Activated CD8-positive, alpha-beta memory T cell treated with anti-CD3 and anti-CD28 coated beads for 36 hours (primary cell): Measurements from ENCODE around the gene WDR5B. TPM values are rescaled to one million over a fixed set of nuclear protein-coding genes. Genes with fewer than 3 reads are reported as not detected.
"Not testable (repeated sequence)": the region's sequence is repeated elsewhere in the genome, so short reads cannot be mapped to it uniquely, and the experiment has no call there.

Experiments used
- CTCF ChIA-PET: fragments of 350-600 bp; sonication (Branson Sonifier 250); formaldehyde crosslinking; loops from one replicate; lab custom pipeline; 2021; ENCODE audit warnings: antibody characterized with exemption; lab: Charles Lee
- POLR2A ChIA-PET: fragments of 350-600 bp; sonication (Branson Sonifier 250); formaldehyde crosslinking; loops from one replicate; lab custom pipeline; 2021; ENCODE audit warnings: antibody characterized with exemption; lab: Charles Lee
- total RNA-seq, 2 experiments: library from RNA; stranded (reverse); gene quantifications; one replicate each; pipeline ENCODE4 v1.2.3, GENCODE V29; 2021

WDR5B gene
- total RNA-seq: 1 to 10 TPM; 3.4 to 3.5 TPM

GRCh38 chr3:122415762-122416654 is at the start of gene WDR5B:
TSS of gene WDR5B (minus strand) at chr3:122416062. CDS start at chr3:122415528, 534 bp downstream.
- CTCF ChIA-PET: interaction anchor here (0.5 to 1.7 kb wide), 4 partner anchors 9 to 575 kb away, joined by 3 to 7 read pairs (median 6); partner anchors contain the start of gene FAM162A

GRCh38 chr3:122464659-122465058 is 48.8 kb upstream of the WDR5B start:
- POLR2A ChIA-PET: interaction anchor here (0.8 kb wide), 1 partner anchor 80 kb away, joined by 3 read pairs; no protein-coding TSS in a partner anchor

More at GRCh38 chr3:122415762-122416654, at the start of gene WDR5B:
- POLR2A ChIA-PET: interaction anchor here (0.5 to 2.5 kb wide), 7 partner anchors 23 to 265 kb away, joined by 3 to 15 read pairs (median 4); partner anchors contain the start of genes FAM162A, KPNA1 and PARP14

GRCh38 chr3:122462406-122462805 is 46.5 kb upstream of the WDR5B start:
- CTCF ChIA-PET: no interaction called here
- POLR2A ChIA-PET: no interaction called here

More at GRCh38 chr3:122464659-122465058, 48.8 kb upstream of the WDR5B start:
- CTCF ChIA-PET: no interaction called here

DNA sequence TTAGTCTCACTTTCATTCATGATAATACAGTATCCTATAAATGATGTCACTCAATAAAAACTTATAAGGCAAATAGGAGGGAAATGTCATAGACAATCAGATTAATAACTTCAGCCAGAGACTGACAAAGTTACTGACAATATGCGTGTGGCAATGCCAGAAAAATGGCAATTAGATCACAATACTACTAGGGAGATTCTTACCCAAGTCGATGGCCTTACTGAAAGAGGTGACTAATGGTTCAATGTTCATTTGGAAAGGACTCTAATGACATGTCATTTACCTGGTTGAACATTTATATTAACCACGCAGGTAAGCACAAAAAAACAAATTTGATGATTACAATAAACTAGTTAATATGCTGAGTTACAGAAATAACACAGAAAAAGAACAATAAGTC is 45.9 kb upstream of the WDR5B start:
- CTCF ChIA-PET: no interaction called here
- POLR2A ChIA-PET: no interaction called here

DNA sequence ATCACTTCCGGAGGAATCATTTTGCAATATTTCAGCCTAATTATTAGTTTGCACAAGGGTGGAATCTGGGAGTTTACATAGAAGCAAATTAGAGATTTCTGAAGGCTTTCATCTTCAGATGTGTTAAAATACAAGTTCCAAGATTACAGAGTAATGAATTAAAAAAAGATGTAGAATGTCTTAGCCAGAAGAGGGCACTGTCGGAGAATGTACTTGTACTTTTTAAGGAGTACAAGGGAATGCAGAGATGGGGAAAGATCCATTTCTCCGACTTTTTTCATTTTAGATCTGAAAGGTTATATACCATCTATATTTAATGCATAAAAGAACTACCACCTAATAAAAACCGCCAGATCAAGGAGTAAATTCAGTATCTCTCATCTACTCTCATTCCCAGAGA is 43.1 kb upstream of the WDR5B start:
- POLR2A ChIA-PET: no interaction called here
- CTCF ChIA-PET: interaction anchor here (0.7 to 0.8 kb wide), 2 partner anchors 66 to 220 kb away, joined by 3 read pairs; no protein-coding TSS in a partner anchor

GRCh38 chr3:122457706-122458105 is 41.8 kb upstream of the WDR5B start:
- ChIA-PET CTCF (no interaction called here), POLR2A (no interaction called here)

DNA sequence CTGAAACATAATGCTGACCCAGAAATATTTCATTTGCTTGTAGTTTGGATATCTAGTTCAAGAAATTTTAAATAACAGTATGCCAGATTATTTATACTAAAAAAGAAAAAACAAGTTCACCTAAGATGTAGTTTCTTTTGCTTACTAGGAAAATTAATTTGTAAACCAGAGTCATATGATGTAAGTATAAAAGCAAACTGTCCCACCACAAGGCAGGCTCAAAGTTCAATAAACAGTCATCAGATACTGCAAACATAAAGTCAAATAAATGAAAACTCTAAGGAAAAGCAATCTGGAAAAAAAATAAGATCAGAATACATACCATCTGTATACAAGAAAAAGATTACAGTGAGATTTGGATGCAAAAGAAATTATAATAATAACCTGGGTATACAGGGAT is 40.2 kb upstream of the WDR5B start:
- CTCF ChIA-PET: no interaction called here
- POLR2A ChIA-PET: no interaction called here

DNA sequence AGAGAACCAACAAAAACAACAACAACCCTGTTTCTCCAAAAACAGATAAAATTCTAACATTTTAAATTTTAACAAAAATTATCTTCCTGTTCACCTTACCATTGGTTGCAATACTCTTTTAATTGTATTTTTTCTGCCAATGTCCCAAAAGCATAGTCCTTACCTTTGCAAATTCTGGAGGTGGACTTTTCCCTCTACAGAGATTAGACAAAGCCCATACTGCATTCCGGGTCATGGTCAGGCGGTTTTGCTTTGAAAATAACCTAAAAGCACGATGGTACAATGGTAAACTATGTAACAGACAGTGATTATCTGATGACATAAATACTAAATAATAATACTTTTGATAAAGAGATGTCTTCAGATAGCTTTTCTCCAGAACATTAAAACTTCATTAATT is 35.5 kb upstream of the WDR5B start:
- POLR2A ChIA-PET: no interaction called here

DNA sequence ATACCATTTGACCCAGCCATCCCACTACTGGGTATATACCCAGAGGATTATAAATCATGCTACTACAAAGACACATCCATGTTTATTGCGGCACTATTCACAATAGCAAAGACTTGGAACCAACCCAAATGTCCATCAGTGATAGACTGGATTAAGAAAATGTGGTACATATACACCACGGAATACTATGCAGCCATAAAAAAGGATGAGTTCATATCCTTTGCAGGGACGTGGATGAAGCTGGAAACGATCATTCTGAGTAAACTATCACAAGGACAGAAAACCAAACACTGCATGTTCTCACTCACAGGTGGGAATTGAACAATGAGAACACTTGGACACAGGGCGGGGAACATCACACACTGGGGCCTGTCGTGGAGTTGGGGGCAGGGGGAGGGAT is 32.4 kb upstream of the WDR5B start:
- POLR2A ChIA-PET, CTCF ChIA-PET: not testable (repeated sequence)

More for the DNA sequence above, 35.5 kb upstream of the WDR5B start:
- CTCF ChIA-PET: no interaction called here

GRCh38 chr3:122444491-122444887 is 28.6 kb upstream of the WDR5B start:
- POLR2A ChIA-PET, CTCF ChIA-PET: not testable (repeated sequence)

- CTCF ChIA-PET: interaction anchor here (1.1 kb wide), 1 partner anchor 897 kb away, joined by 3 read pairs; no protein-coding TSS in a partner anchor
- POLR2A ChIA-PET: not testable (repeated sequence)
These were observed 28.1 kb upstream of the WDR5B start for GRCh38 chr3:122443762-122444490.

DNA sequence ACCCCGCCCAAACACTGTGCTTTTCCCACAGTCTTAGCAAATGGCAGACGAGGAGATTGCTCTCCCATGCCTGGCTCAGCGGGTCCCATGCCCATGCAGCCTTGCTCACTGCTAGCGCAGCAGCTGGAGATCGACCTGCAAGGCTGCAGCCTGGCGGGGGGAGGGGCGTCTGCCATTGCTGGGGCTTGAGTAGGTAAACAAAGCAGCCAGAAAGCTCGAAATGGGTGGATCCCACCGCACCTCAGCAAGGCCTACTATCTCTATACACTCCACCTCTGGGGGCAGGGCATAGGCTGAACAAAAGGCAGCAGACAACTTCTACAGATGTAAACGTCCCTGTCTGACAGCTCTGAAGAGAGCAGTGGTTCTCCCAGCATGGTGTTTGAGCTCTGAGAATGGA is 27.2 kb upstream of the WDR5B start:
- ChIA-PET POLR2A (no interaction called here), CTCF (interaction anchor here (1.1 kb wide), 1 partner anchor 896 kb away, joined by 3 read pairs; no protein-coding TSS in a partner anchor)

- POLR2A ChIA-PET: no interaction called here
- CTCF ChIA-PET: no interaction called here
These were observed 20.1 kb upstream of the WDR5B start for GRCh38 chr3:122435950-122436349.

DNA sequence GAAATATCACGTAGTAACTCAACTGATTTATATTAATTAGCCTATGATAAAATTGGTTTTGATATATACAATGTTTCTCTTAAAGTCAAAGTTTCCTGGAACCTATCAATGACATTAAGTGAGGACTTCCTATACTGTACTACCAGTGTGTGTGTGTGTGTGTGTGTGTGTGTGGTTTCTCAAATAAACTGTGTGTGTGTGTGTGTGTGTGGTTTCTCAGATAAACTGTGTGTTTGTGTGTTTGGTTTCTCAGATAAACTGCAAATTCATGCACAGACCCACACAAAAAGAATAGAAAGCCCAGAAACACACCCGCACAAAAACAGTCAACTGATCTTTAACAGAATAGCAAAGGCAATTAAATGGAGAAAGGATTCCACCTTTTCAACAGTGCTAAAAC is 14.5 kb upstream of the WDR5B start:
- CTCF ChIA-PET: no interaction called here
- POLR2A ChIA-PET: no interaction called here

DNA sequence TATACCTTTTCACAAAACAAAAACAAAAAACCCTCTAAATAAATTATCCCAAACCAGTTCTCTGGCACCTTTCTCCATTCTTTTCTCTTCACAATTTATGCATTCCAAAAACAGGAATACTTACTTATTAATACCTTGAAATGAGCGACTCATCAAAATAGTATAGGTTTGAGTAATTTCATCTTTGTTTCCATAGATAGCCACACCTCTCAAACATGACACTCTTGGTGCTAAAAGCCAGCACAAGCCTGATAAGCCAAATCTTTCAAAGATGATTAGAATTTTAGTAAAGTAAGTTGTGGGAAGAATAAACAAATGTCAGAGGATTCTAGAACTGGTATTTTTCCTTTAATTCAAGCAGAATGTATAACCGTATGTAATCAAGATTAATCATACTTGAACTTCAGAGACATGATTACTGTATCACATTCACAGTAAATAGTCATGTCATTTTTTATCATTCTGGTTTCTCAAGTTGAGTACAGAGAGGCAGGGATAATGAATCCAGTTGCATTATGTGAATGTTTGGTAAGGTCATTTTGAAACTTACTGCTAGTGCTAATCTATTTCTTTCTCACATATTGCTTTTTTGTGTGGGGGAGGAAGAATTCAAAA is 12.1 kb upstream of the WDR5B start:
- ChIA-PET CTCF (no interaction called here), POLR2A (no interaction called here)

GRCh38 chr3:122421836-122422235 is 6.0 kb upstream of the WDR5B start:
- CTCF ChIA-PET: no interaction called here
- POLR2A ChIA-PET: interaction anchor here (0.7 kb wide), 1 partner anchor 11 kb away, joined by 7 read pairs; no protein-coding TSS in a partner anchor

DNA sequence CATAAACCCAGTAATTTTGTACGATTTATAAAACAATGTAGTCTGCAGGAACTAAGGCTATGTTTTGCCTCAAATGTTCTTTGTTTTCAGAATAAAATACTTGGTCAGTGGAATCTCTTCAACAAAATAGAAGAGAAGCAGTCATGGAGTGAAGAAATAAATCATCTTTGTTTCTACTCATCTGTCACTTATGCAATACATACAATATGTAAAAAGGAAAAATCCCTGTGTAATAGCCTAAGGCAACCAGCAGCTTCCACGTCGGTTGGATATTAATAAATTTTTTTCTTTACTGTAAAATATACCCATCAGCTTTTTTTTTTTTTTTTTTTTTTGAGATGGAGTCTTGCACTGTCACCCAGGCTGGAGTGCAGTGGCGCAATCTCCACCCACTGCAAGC is 5.2 kb upstream of the WDR5B start:
- ChIA-PET POLR2A (interaction anchor here (0.6 to 0.7 kb wide), 3 partner anchors 11 to 259 kb away, joined by 3 to 7 read pairs (median 7); partner anchors contain the start of genes KPNA1 and PARP14), CTCF (no interaction called here)

DNA sequence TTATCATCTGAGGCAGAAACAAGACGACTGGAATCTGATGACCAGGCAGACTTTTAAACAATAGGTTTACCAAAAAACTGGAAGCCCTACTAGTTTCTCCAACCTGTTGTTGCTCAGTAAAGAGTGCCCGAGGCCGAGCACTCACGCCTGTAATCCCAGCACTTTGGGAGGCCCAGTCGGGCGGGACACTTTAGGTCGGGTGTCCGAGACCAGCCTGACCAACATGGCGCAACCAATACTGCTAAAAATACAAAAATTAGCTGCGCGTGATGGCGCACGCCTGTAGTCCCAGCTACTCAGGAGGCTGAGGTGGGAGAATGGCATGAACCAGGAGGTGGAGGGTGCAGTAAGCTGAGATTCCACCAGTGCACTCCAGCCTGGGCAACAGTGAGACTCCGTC is 1.1 kb upstream of the WDR5B start:
- CTCF ChIA-PET: interaction anchor here (1.2 kb wide), 1 partner anchor 24 kb away, joined by 5 read pairs; no protein-coding TSS in a partner anchor
- POLR2A ChIA-PET: interaction anchor here (1.2 to 2.5 kb wide), 3 partner anchors 33 to 264 kb away, joined by 4 to 15 read pairs (median 10); partner anchors contain the start of genes FAM162A, KPNA1 and PARP14
